GM23338 (cell line): ENCODE data around the gene PFKP. TPM values are rescaled to one million over a fixed set of nuclear protein-coding genes. Genes with fewer than 3 reads are reported as not detected.

Experiments used
- ATAC-seq: fragments of 200-7000 bp; cut with Tn5 transposase; 3 replicates; pipeline ENCODE4 v1.9.1; 2020
- DNase-seq: peaks from one replicate; pipeline ENCODE4 v3.0.0-alpha.2; 2015; ENCODE audit warnings: low spot score
- H2AFZ ChIP-seq: fragments of 200-600 bp; sonication (generic); 2 replicates; pipeline ENCODE4 v1.8.0; 2016; ENCODE audit warnings: antibody characterized with exemption, mild to moderate bottlenecking, moderate library complexity
- H3F3A ChIP-seq: fragments of 200-600 bp; sonication (generic); replicated peaks from 2 replicates; pipeline ENCODE4 v1.8.0; 2017; ENCODE audit warnings: antibody characterized with exemption, mixed run types, low read depth
- H3K27ac ChIP-seq: fragments of 200-600 bp; sonication (generic); 2 replicates; pipeline ENCODE4 v1.6.1; 2016; ENCODE audit warnings: low read depth
- H3K27me3 ChIP-seq: fragments of 200-600 bp; sonication (generic); 2 replicates; pipeline ENCODE4 v1.8.0; 2016; ENCODE audit warnings: mild to moderate bottlenecking, mixed run types, moderate library complexity; ENCODE audit not compliant: insufficient read depth
- H3K36me3 ChIP-seq: fragments of 200-600 bp; sonication (generic); 2 replicates; pipeline ENCODE4 v1.8.0; 2016; ENCODE audit warnings: mild to moderate bottlenecking; ENCODE audit not compliant: insufficient read depth
- H3K4me1 ChIP-seq: fragments of 200-600 bp; sonication (generic); 2 replicates; pipeline ENCODE4 v1.8.0; 2016; ENCODE audit warnings: mild to moderate bottlenecking, moderate library complexity; ENCODE audit not compliant: insufficient read depth
- H3K4me2 ChIP-seq: fragments of 200-600 bp; sonication (generic); 2 replicates; pipeline ENCODE4 v1.7.1; 2017; ENCODE audit warnings: mixed run types
- H3K4me3 ChIP-seq: fragments of 200-600 bp; sonication (generic); 2 replicates; pipeline ENCODE4 v1.6.1; 2016; ENCODE audit warnings: mixed run types
- H3K79me2 ChIP-seq: fragments of 200-600 bp; sonication (generic); replicated peaks from 2 replicates; pipeline ENCODE4 v1.8.0; 2017; ENCODE audit warnings: mild to moderate bottlenecking; ENCODE audit not compliant: insufficient read depth
- H3K9me2 ChIP-seq: fragments of 200-600 bp; sonication (generic); 2 replicates; pipeline ENCODE4 v1.8.0; 2017; ENCODE audit not compliant: insufficient read depth
- H4K20me1 ChIP-seq: fragments of 200-600 bp; sonication (generic); replicated peaks from 2 replicates; pipeline ENCODE4 v1.8.0; 2017; ENCODE audit warnings: mild to moderate bottlenecking; ENCODE audit not compliant: insufficient read depth
- H3K27ac Mint-ChIP-seq: 2 replicates; pipeline ENCODE4 v1.8.0; 2020; ENCODE audit warnings: inconsistent platforms, mild to moderate bottlenecking, moderate library complexity, mixed read lengths
- H3K27me3 Mint-ChIP-seq: 3 replicates; pipeline ENCODE4 v1.8.0; 2022; ENCODE audit warnings: low read depth, mild to moderate bottlenecking, moderate library complexity, mixed read lengths, inconsistent platforms; ENCODE audit not compliant: insufficient read depth, poor library complexity
- H3K36me3 Mint-ChIP-seq: 3 replicates; pipeline ENCODE4 v1.8.0; 2021; ENCODE audit warnings: low read depth, mild to moderate bottlenecking, inconsistent platforms, moderate library complexity, mixed read lengths
- H3K4me1 Mint-ChIP-seq: 3 replicates; pipeline ENCODE4 v1.8.0; 2020; ENCODE audit warnings: mild to moderate bottlenecking, inconsistent platforms, mixed read lengths
- H3K4me3 Mint-ChIP-seq: 3 replicates; pipeline ENCODE4 v1.8.0; 2021; ENCODE audit warnings: moderate library complexity, mild to moderate bottlenecking, inconsistent platforms, mixed read lengths
- H3K9me3 Mint-ChIP-seq: 3 replicates; pipeline ENCODE4 v1.8.0; 2020; ENCODE audit warnings: moderate library complexity, mild to moderate bottlenecking, inconsistent platforms, mixed read lengths
- CTCF ChIP-seq, 2 experiments: fragments of 200-600 bp in 1 of 2; sonication (generic) in 1 of 2; conservative IDR thresholded peaks; 2 replicates each; pipeline versions ENCODE4 v1.5.1 to v1.6.1; 2016 to 2017; ENCODE audit warnings: antibody characterized with exemption in 2 of 2, low read depth in 2 of 2, mild to moderate bottlenecking in 2 of 2, moderate library complexity in 1 of 2
- ETS1 ChIP-seq: IDR thresholded peaks from 2 replicates; pipeline ENCODE4 v1.6.1; 2016; ENCODE audit warnings: antibody characterized with exemption
- EZH2phosphoT487 ChIP-seq: fragments of 200-600 bp; sonication (generic); IDR thresholded peaks from one replicate; pipeline ENCODE4 v1.8.1; 2018; ENCODE audit warnings: antibody characterized with exemption; ENCODE audit not compliant: unreplicated experiment
- JUNB ChIP-seq: IDR thresholded peaks from one replicate; pipeline ENCODE4 v1.6.1; 2016; ENCODE audit warnings: antibody characterized with exemption; ENCODE audit not compliant: unreplicated experiment
- NANOG ChIP-seq: IDR thresholded peaks from 2 replicates; pipeline ENCODE4 v1.6.1; 2016; ENCODE audit warnings: antibody characterized with exemption, borderline replicate concordance
- REST ChIP-seq: IDR thresholded peaks from one replicate; pipeline ENCODE4 v1.6.1; 2018; ENCODE audit warnings: antibody characterized with exemption; ENCODE audit not compliant: unreplicated experiment
- STAT1 ChIP-seq: IDR thresholded peaks from one replicate; pipeline ENCODE4 v1.6.1; 2016; ENCODE audit warnings: antibody characterized with exemption; ENCODE audit not compliant: unreplicated experiment
- ZNF114 ChIP-seq: fragments of 250-450 bp; sonication (Bioruptor Pico); IDR thresholded peaks from 2 replicates; pipeline ENCODE4 v1.5.0; 2020; ENCODE audit warnings: mild to moderate bottlenecking, moderate library complexity
- polyA plus RNA-seq: library from polyadenylated mRNA; unstranded; fragments of >200 nt; fragmentation: Nextera tagmentation; extraction: Ambion mirVana; gene quantifications from 2 replicates; pipeline ENCODE4 v1.2.1, GENCODE V29; 2016
- total RNA-seq: library from RNA; depleted of rRNA; stranded (reverse); fragments of >200 nt; shearing (Covaris generic); gene quantifications from 2 replicates; pipeline ENCODE4 v1.2.3, GENCODE V29; 2014

The PFKP gene
- total and polyA plus RNA-seq, 2 experiments from 2014 or later: 56.3 to 120 TPM

DNA sequence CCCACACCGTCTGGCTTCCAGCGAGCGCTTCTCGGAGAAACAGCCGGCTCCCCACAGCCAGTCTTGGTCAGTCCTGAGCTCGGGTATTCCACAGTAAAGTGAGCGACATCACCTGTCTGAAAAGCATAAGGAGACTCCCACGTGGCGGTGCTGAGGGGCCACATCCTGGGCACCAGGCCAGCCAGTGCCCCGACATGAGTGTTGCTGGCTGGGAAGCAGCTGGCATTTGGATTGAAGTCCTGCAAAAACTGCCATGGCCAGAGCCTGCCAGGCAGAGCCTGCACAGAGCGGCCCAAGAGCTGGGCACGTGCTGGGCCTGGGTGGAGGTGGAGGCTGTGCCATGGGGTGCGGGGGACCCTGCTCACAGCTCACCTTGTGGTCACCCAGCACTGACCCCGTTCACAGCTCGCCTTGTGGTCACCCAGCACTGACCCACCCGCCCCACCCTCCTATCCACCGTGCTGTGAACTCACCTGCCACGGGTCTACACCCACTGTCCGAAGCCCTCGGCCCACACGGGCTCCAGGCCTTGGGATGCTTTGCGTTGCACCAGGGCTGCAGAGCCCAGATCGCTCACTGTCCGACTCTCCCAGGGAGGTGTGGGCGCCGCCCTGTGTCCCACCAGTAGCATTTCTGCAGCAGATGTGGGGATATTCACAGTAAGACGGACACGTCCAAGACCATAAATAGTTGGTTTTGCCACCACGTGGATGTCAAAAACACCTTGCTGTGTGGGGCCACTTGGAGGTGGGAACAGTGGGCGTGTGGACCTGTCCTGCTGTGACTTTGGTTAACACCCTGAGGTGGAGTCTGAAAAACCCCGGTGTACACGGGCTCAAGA is 56.4 kb downstream of the PFKP start:
- Histone ChIP-seq H3F3A (no peaks in the 10 kb centered on the region), H3K27ac (no peak overlapping the region), H2AFZ (no peak overlapping the region), H4K20me1 (no peaks in the 10 kb centered on the region), H3K36me3 (peaks cover 10% of the 10 kb centered on the region), H3K27me3 (no peaks in the 10 kb centered on the region), H3K9me2 (no peaks in the 10 kb centered on the region), H3K79me2 (no peaks in the 10 kb centered on the region), H3K4me1 (no peaks in the 10 kb centered on the region), H3K4me2 (no peak overlapping the region), H3K4me3 (no peak overlapping the region)
- Mint-ChIP-seq H3K27ac (no peak overlapping the region), H3K36me3 (peaks cover 49% of the 10 kb centered on the region), H3K4me1 (no peaks in the 10 kb centered on the region), H3K4me3 (no peak overlapping the region), H3K9me3 (no peaks in the 10 kb centered on the region), H3K27me3 (peaks cover 9% of the 10 kb centered on the region)
- no peak for ATAC-seq
- DNase-seq: no peak
- TF ChIP-seq NANOG (no peak), JUNB (no peak), CTCF (conservative IDR thresholded peaks at IDR 0.05; ENCODE audit: low read depth in 2 of 2) (no peak), REST (no peak), STAT1 (no peak), EZH2phosphoT487 (no peak), ZNF114 (CRISPR knock-in tag) (no peak), ETS1 (no peak)
